Endothelial cell of umbilical vein (primary cell): ENCODE measurements around the gene CAPZA2. TPM values are rescaled to one million over a fixed set of nuclear protein-coding genes. Genes with fewer than 3 reads are reported as not detected.

Experiments
- BruUV-seq: library from RNA; stranded (reverse); fragments of 400-500 nt; replicated peaks from 2 replicates; lab custom pipeline; 2021; lab: Mats Ljungman, UMichigan
- CTCF ChIA-PET: fragments of 300-600, 350-600 bp; sonication (Branson Sonifier 250); formaldehyde crosslinking; loops from one replicate; lab custom pipeline; 2021; ENCODE audit warnings: antibody characterized with exemption, inconsistent platforms; lab: Charles Lee
- POLR2A ChIA-PET: fragments of 300-600, 350-600 bp; sonication (Branson Sonifier 250); formaldehyde crosslinking; loops from one replicate; lab custom pipeline; 2021; ENCODE audit warnings: antibody characterized with exemption, inconsistent platforms; lab: Charles Lee
- DNase-seq: peaks from one replicate; pipeline ENCODE4 v3.0.0-alpha.2; 2011; ENCODE audit warnings: low read depth, low spot score
- FAIRE-seq: peaks from 2 replicates; lab custom pipeline; 2011; peaks lifted over from hg19 to GRCh38; lab: Jason Lieb, UNC
- H2AFZ ChIP-seq: 2 replicates; pipeline ENCODE4 v1.6.0; 2012; ENCODE audit warnings: low read depth, low read length, control low read depth, inconsistent platforms
- H3K27ac ChIP-seq: 2 replicates; pipeline ENCODE4 v1.5.1; 2011; ENCODE audit warnings: low read depth, mild to moderate bottlenecking, control low read depth, low read length, moderate library complexity; ENCODE audit not compliant: insufficient read depth
- H3K27me3 ChIP-seq, 2 experiments: 2 replicates each; pipeline versions ENCODE4 v1.6.0 to v1.6.1; 2011; ENCODE audit warnings: low read length in 2 of 2, mixed read lengths in 1 of 2; ENCODE audit not compliant: control insufficient read depth in 2 of 2, insufficient read depth in 2 of 2
- H3K36me3 ChIP-seq, 2 experiments: 2 replicates in 1 of 2; 3 replicates in 1 of 2; pipeline ENCODE4 v1.5.1; 2011; ENCODE audit warnings: low read length in 2 of 2, mild to moderate bottlenecking in 1 of 2, moderate library complexity in 1 of 2; ENCODE audit not compliant: control insufficient read depth in 2 of 2, insufficient read depth in 2 of 2; ENCODE audit errors: extremely low read depth in 1 of 2
- H3K4me1 ChIP-seq: 3 replicates; pipeline ENCODE4 v1.5.1; 2011; ENCODE audit warnings: mild to moderate bottlenecking, low read length; ENCODE audit not compliant: control insufficient read depth, insufficient read depth; ENCODE audit errors: extremely low read depth
- H3K4me2 ChIP-seq: 2 replicates; pipeline ENCODE4 v1.6.1; 2011; ENCODE audit warnings: low read length, control low read depth, mixed read lengths; ENCODE audit not compliant: insufficient read depth
- H3K4me3 ChIP-seq, 3 experiments: fragments of 200-600 bp in 1 of 3; sonication (generic), shearing (Covaris generic) in 1 of 3; replicated peaks in 1 of 3; 2 replicates each; pipeline ENCODE4 v1.5.1; 2011 to 2016; ENCODE audit warnings: control low read depth in 3 of 3, low read length in 3 of 3, mild to moderate bottlenecking in 2 of 3, inconsistent platforms in 1 of 3, low read depth in 1 of 3, moderate library complexity in 1 of 3; ENCODE audit not compliant: insufficient read depth in 1 of 3
- H3K79me2 ChIP-seq: 2 replicates; pipeline ENCODE4 v1.6.0; 2012; ENCODE audit warnings: low read length, inconsistent platforms; ENCODE audit not compliant: control insufficient read depth, insufficient read depth
- H3K9ac ChIP-seq: replicated peaks from 2 replicates; pipeline ENCODE3; 2011; ENCODE audit warnings: low read length, control low read depth; ENCODE audit not compliant: insufficient read depth; ENCODE audit errors: extremely low read depth
- H3K9me1 ChIP-seq: replicated peaks from 3 replicates; pipeline ENCODE4 v1.6.0; 2011; ENCODE audit warnings: mild to moderate bottlenecking, low read length; ENCODE audit not compliant: control insufficient read depth, insufficient read depth; ENCODE audit errors: extremely low read depth
- H3K9me3 ChIP-seq: replicated peaks from 2 replicates; pipeline ENCODE4 v1.5.1; 2012; ENCODE audit warnings: low read length, inconsistent platforms; ENCODE audit not compliant: control insufficient read depth, insufficient read depth
- H4K20me1 ChIP-seq: replicated peaks from 2 replicates; pipeline ENCODE3; 2011; ENCODE audit warnings: mild to moderate bottlenecking, low read length; ENCODE audit not compliant: control insufficient read depth, insufficient read depth; ENCODE audit errors: extremely low read depth
- EZH2 ChIP-seq: IDR thresholded peaks from 2 replicates; pipeline ENCODE4 v1.6.1; 2012; ENCODE audit warnings: borderline replicate concordance, low read depth, mild to moderate bottlenecking, moderate library complexity, low read length, inconsistent platforms; ENCODE audit not compliant: severe bottlenecking
- FOS ChIP-seq: IDR thresholded peaks from 2 replicates; pipeline ENCODE4 v1.6.1; 2011; ENCODE audit warnings: mild to moderate bottlenecking, low read length, moderate library complexity, borderline replicate concordance; ENCODE audit not compliant: insufficient read depth
- GATA2 ChIP-seq: IDR thresholded peaks from 2 replicates; pipeline ENCODE4 v1.7.0; 2011; ENCODE audit warnings: low read depth, mild to moderate bottlenecking, moderate library complexity, mixed read lengths, low read length; ENCODE audit not compliant: insufficient read length, insufficient read depth
- JUN ChIP-seq: IDR thresholded peaks from 2 replicates; pipeline ENCODE4 v1.6.1; 2011; ENCODE audit warnings: borderline replicate concordance, low read depth; ENCODE audit not compliant: insufficient read length, insufficient read depth
- MYC ChIP-seq: IDR thresholded peaks from one replicate; pipeline ENCODE4 v1.6.1; 2011; ENCODE audit warnings: mild to moderate bottlenecking, low read depth, low read length
- POLR2A ChIP-seq: IDR thresholded peaks from 2 replicates; pipeline ENCODE4 v1.6.1; 2012; ENCODE audit warnings: low read depth, mild to moderate bottlenecking, control low read depth, low read length
- POLR2AphosphoS5 ChIP-seq: IDR thresholded peaks from 2 replicates; pipeline ENCODE4 v1.6.1; 2012; ENCODE audit warnings: low read depth, mild to moderate bottlenecking, control low read depth, low read length, moderate library complexity; ENCODE audit not compliant: insufficient read depth
- dilution Hi-C: fragments of 300-500 bp; cut with MboI; formaldehyde crosslinking; loops from one replicate; pipeline ENCODE4 v1.15.0; 2019; ENCODE audit warnings: low sequenced_read_pairs; ENCODE audit not compliant: extremely low pct_ligation_motif_present
- intact Hi-C: fragments of 100-400 bp; cut with micrococcal nuclease; formaldehyde crosslinking; loops from one replicate; pipeline ENCODE4 v1.10.0; 2022
- polyA plus RNA-seq, 4 experiments: library from polyadenylated mRNA; depleted of rRNA in 3 of 4; stranded (reverse) in 3 of 4; unstranded in 1 of 4; fragments of >200 nt; gene quantifications; 2 replicates each; pipeline versions ENCODE4 v1.2.1 to v1.2.3, GENCODE V29; 2011 to 2012; ENCODE audit warnings: missing spikeins in 1 of 4
- total RNA-seq: library from RNA; stranded (reverse); gene quantifications from 2 replicates; pipeline ENCODE4 v1.2.3, GENCODE V29; 2021
- TF ChIP-seq, protein P1 (sequence below), 2 donors: IDR thresholded peaks; 1 replicate in 1 of 2; 2 replicates in 1 of 2; pipeline ENCODE4 v1.5.1; 2011; ENCODE audit warnings: low read length in 2 of 2, mild to moderate bottlenecking in 2 of 2, moderate library complexity in 2 of 2, control low read depth in 1 of 2, inconsistent platforms in 1 of 2, low read depth in 1 of 2; ENCODE audit not compliant: insufficient read depth in 1 of 2; ENCODE audit errors: extremely low read depth in 1 of 2
- TF ChIP-seq, protein P2 (sequence below): IDR thresholded peaks from 2 replicates; pipeline ENCODE4 v1.6.1; 2011; ENCODE audit not compliant: insufficient read depth, insufficient read length

The CAPZA2 gene
- total and polyA plus RNA-seq, 2 donors (not counting 3 experiments of a cell fraction or from before 2014, with no cell fraction given), result 48.1 to 347 TPM

DNA sequence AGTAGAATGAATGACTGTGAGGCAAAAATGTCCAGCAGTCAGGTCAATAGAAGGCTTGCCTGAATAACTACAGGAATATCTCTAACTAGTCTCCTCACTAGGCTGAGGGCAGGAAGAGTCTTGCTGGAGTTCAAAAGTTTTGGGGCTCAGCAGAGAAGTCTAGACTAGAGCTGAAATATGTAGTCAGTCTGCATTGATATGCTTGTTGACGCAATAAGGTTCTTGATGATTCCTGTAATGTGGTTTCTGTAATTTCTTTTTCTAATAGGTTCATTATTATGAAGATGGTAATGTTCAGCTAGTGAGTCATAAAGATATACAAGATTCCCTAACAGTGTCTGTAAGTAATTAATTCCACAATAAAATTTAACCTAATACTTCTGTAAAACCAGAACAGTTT lies 49.4 kb downstream of the CAPZA2 start:
- no peak for FAIRE-seq
- Histone ChIP-seq H3K27ac (no peak overlapping the region), H2AFZ (no peak overlapping the region), H3K9me1 (no peaks in the 10 kb centered on the region), H3K79me2 (peaks cover 11% of the 10 kb centered on the region), H3K9ac (no peak overlapping the region), H4K20me1 (peaks cover 2% of the 10 kb centered on the region), H3K4me3 (no peak overlapping the region), H3K9me3 (no peaks in the 10 kb centered on the region), H3K36me3 (peaks cover 17 to 30% of the 10 kb centered on the region in 2 experiments), H3K27me3 (no peaks in the 10 kb centered on the region), H3K4me2 (no peak overlapping the region), H3K4me1 (no peaks in the 10 kb centered on the region)
- CTCF ChIA-PET, result interaction anchor here (0.9 to 1.7 kb wide), 4 partner anchors 9 to 240 kb away, joined by 3 to 8 read pairs (median 3); partner anchors contain the start of gene MET
- TF ChIP-seq JUN (no peak), FOS (no peak), MYC (no peak), POLR2A (no peak), POLR2AphosphoS5 (no peak), GATA2 (no peak), EZH2 (no peak)
- TF ChIP-seq, protein P1, sequence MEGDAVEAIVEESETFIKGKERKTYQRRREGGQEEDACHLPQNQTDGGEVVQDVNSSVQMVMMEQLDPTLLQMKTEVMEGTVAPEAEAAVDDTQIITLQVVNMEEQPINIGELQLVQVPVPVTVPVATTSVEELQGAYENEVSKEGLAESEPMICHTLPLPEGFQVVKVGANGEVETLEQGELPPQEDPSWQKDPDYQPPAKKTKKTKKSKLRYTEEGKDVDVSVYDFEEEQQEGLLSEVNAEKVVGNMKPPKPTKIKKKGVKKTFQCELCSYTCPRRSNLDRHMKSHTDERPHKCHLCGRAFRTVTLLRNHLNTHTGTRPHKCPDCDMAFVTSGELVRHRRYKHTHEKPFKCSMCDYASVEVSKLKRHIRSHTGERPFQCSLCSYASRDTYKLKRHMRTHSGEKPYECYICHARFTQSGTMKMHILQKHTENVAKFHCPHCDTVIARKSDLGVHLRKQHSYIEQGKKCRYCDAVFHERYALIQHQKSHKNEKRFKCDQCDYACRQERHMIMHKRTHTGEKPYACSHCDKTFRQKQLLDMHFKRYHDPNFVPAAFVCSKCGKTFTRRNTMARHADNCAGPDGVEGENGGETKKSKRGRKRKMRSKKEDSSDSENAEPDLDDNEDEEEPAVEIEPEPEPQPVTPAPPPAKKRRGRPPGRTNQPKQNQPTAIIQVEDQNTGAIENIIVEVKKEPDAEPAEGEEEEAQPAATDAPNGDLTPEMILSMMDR (IDR thresholded peaks at IDR 0.05; ENCODE audit: extremely low read depth in 1 of 2, insufficient read depth in 1 of 2, low read depth in 1 of 2, low read length in 2 of 2), result no peak
- TF ChIP-seq, protein P2, sequence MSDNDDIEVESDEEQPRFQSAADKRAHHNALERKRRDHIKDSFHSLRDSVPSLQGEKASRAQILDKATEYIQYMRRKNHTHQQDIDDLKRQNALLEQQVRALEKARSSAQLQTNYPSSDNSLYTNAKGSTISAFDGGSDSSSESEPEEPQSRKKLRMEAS, result no peak
- no TSS peak for BruUV-seq
- dilution Hi-C loops (no loop called here), intact Hi-C loops (no loop called here)
- POLR2A ChIA-PET, result no interaction called here
- no peak for DNase-seq
